ENCODE data around the gene ZNF555.
"Not testable (repeated sequence)": the region's sequence is repeated elsewhere in the genome, so short reads cannot be mapped to it uniquely, and the experiment has no call there.

ZNF555 gene

DNA sequence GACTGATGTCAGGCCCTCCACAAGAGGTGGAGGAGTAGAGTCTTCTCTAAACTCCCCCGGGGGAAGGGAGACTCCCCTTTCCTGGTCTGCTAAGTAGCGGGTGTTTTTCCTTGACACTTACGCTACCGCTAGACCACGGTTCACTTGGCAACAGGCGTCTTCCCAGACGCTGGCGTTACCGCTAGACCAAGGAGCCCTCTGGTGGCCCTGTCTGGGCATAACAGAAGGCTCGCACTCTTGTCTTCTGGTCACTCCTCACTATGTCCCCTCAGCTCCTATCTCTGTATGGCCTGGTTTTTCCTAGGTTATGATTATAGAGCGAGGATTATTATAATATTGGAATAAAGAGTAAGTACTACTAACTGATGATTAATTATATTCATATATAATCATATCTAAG lies 30.9 kb downstream of the ZNF555 start:
- DNase-seq = peak; percentile 22

DNA sequence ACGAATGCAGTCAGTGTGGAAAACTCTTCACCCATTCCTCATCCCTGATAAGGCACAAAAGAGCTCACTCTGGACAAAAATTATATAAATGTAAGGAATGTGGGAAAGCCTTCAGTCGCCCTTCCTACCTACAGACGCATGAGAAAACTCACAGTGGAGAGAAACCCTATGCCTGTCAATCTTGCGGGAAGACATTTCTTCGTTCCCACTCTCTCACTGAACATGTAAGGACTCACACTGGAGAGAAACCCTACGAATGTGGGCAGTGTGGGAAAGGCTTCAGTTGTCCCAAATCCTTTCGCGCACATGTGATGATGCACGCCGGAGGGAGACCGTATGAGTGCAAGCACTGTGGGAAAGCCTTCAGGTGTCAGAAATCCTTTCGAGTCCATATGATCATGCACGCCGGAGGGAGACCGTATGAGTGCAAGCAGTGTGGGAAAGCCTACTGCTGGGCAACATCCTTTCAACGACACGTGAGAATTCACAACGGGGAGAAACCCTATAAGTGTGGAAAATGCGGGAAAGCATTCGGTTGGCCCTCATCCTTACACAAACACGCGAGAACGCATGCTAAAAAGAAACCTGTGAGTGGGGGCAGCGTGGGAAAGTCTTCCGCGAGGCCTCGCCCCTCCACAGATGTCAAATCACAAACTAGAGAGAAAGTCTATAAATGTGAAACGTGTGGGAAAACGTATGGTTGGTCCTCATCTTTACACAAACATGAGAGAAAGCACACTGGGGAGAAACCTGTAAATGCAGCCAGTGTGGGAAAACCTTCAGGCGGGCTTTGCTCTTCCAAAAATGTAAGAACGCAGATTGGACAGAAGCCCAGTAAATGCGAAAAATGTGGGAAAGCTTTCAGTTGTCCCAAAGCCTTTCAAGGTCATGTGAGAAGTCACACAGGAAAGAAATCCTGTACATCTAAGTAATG lies 36.4 kb downstream of the ZNF555 start:
- no peak for DNase-seq

DNA sequence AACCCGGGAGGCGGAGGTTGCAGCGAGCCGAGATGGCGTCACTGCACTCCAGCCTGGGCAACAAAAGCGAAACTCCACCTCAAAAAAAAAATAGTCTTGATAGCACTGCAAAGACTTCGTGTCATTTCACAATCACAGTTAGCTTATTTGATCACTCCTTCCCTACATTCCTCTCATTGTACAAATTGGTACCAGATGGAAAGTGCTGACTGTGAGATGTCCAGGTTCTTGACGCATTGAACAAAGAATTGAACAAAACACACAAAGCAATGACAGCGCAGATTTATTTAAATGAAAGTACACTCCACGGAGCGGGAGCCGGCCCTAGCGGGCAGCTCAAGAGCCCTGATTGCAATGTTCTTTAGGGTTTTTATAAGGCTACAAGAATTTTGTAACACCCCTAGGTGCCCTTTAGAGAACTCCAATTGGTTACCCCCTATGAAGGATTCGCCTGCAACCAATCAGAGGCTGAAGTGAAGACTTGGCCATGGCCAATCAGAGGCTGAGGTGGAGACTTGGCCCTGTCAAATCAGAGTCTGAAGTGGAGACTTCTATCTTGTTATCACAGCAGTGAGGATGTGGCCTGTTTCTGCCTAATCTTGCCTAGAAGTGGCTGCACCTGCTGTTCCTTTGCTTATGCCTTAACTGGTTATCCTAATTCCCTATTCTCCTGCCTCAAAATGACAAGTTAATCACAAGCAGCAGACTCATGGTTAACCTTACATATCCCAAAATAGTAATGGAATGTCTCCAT lies 42.6 kb downstream of the ZNF555 start:
- DNase-seq = no peak

DNA sequence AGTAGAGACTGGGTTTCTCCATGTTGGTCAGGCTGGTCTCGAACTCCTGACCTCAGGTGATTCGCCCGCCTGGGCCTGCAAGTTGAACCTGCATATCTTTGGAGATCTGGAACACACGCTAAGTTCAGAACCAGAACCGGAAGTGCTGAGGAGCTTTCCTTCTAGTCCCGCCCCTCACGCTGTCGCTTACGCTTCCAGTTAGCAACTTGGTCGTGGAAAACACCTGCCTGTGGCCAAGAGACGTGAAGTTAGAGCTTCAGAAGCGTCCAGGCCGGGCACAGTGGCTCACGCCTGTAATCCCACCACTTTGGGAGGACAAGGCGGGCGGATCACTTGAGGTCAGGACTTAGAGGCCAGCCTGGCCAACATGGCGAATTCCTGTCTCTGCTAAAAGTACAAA lies 44.5 kb downstream of the ZNF555 start:
- no peak for DNase-seq

DNA sequence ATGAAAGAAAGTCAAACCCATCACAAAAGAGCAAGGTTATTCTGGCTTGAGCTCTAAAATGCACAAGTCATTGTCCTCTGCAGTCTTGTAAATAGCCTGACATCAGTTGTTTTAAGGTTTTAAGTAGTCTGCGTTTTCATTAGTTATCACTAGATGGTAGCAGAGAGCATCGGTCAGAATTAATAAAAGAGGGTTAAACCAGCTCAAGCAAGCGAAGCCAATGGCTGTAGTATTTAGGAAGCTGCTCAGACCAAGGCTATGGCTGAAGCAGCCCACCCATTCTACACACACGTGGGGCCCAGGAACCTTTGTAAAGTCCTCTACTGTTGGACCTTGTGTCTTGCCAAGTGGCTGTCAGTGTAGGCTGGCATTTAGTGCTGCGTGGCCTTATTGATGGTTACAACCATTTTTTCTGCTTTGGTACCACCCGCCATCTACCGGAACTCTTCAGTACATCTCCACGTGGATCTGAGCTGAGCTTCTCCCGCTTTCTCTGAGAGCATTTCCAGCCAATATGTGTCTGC lies 46.2 kb downstream of the ZNF555 start:
- DNase-seq = no peak

DNA sequence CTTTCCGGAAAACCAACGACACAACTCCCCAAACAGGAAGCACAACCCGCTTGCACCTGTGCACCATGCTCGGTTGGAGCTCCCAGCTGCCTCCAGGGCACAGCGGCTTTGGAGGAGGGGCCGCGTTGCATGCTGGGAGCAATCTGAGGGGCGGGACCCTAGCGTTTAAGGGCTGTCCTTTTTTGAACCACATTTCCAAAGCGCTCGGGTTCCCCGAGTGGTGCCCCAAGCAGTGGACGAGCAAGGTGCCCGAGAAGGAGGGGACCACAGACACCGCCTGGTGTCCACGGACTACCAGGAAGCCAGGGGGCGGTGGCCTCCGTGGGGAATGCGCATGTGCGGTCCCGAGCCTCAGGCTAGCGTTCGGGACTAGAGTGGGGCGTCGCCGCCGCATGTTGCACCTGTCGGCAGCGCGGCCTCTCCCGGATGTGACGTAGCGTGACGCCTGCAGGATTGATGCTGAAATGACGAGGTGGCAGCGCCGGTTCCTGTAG lies 47.5 kb downstream of the ZNF555 start:
- peak; percentile 68 for DNase-seq

DNA sequence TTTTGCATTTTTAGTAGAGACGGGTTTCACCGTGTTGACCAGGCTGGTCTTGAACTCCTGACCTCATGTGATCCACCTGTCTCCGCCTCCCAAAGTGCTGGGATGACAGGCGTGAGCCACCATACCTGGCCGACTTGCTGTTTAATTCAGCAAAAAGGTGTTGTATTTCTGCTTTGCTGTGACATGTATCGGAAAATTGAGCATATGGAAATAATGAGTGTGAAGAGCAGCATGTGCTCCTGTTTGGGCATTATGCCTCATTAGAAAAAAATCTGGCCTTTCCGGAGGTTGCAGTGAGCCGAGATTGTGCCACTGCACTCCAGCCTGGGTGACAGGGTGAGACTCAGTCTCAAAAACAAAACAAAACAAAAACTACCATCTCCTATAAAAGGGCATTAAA lies 49.3 kb downstream of the ZNF555 start:
- not testable (repeated sequence) for DNase-seq

DNA sequence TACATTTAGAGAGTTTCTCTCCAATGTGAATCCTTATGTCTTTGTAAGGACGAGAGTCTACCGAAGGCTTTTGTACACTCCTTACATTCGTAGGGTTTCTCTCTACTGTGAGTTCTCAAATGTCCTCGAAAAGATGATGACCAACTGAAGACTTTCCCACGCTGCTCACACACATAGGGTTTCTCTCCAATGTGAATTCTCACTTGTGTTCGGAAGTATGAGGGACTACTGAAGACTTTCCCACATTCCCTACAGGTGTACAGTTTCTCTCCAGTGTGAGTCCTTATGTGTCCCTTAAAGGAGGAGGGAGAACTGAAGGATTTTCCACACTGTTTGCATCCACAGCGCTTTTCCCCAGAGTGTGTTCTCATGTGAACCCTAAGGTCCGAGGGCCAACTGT lies 55.4 kb downstream of the ZNF555 start:
- DNase-seq = no peak

DNA sequence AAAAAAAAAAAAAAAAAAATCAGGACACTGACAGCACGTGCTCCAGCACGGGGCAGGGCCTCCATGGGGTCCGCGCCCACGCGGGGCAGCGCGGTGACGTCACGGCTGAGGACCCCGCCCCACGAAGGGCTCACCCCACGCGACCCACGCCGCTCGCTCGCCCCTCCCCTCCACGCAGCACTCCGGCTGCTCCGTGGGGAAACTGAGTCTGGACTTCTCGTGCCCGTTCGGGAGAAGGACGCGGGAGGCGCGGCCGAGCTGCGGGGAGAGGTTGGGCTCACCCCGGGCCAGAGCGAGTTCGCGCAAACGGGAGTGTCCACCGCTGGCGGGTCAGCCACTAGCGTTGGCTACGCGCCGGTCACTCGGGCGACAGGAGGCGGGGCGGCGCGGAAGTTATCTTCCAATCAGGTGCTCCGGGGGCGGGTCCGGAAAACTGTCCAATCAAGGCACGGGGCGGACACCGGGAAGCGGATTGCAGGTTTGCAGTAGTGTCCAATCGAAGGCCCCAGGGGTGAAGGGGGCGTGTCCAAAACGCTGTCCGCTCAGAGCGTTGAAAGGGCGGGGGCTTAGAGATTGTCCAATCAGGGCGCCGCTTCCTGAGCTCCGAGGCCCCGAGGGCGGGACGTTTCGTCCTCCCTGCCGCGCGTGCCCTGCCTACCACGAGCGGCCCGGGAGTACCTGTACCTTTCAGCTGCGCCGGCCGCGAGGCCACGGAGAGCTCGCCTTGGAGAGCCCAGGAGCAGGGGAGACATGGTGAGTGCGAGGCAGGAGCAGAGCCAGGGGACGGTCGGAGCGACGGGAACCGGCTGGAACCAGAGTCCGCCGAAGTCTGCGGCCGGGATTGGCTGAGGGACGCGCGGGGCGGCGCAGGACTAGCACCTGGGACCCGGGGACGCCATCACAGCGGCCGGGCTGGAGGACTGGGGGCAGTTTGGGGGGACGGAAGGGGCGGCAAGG lies 59.3 kb downstream of the ZNF555 start, which contains the start of gene ZNF57:
TSS of gene ZNF57 (plus strand) at position 633 of the 957 bp plus-strand sequence. CDS start at position 751, 118 bp downstream.
- DNase-seq = peak; percentile 98

DNA sequence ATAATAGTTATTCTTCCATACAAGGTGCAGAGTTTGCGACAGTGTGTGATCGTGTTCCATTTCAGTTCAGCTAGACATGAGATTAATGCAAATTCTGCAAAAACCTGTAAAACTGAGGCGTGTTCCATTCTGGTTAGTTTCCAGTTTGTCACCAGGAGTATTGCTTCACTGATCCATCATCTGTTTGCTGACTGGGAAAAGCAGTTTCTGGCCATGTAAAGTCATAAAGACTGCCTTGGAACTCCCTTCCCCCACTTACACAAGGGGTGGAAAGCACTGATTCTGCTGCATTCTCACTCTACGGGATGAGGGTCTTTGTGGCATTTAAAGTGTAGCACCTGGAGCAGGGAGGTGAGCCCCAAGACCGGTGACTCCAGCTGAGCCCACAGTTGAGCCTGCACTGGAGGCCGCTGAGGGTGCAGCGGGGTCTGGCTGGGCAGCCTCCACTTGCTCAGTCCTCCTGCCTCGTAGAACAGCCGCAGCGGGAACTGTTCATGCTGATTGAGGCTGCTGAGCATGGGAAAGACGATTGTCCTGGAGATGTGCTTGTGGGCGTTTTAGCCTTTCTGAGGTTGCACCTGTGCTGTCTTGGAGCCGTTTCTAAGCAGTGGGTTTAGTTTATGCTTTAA lies 61.4 kb downstream of the ZNF555 start:
- no peak for DNase-seq

DNA sequence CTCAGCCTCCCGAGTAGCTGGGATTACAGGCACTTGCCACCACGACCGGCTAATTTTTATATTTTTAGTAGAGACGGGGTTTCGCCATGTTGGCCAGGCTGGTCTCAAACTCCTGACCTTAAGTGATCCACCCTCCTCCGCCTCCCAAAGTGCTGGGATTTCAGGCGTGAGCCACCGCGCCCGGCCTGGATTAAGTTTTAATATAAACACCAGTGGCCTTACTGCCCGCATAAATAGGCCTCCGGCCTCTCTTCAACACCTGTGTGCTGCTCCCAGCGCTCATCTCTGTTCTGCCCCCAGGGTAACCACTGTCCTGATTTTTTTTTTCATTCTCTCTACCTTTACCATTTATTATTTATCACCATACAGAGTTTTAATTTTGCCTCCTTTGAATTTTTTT lies 62.1 kb downstream of the ZNF555 start:
- not testable (repeated sequence) for DNase-seq

DNA sequence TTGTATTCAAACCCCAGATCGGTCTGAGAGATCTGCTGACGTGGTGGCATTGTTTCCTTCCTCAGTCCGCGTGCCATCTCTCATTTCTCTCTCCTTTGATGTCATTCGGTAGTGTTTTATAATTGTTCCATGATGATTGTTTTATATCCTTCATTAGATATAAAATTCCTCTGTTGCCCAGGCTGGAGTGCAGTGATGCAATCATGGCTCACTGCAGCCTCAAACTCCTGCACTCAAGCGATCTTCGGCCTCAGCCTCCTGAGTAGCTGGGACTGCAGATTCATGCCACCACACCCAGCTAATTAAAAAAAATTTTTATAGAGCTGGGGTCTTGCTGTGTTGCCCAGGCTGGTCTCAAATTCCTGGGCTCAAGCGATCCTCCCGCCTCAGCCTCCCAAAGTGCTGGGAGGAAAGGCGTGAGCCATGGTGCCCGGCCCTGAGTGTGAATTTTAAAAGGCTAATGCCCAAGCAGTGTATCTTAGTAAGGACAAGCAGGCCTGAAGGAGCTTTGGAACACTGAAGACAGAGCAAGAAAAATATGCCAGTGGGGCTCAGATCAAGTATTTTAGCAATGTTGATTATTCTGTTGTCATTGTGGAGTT lies 64.7 kb downstream of the ZNF555 start:
- DNase-seq = no peak

DNA sequence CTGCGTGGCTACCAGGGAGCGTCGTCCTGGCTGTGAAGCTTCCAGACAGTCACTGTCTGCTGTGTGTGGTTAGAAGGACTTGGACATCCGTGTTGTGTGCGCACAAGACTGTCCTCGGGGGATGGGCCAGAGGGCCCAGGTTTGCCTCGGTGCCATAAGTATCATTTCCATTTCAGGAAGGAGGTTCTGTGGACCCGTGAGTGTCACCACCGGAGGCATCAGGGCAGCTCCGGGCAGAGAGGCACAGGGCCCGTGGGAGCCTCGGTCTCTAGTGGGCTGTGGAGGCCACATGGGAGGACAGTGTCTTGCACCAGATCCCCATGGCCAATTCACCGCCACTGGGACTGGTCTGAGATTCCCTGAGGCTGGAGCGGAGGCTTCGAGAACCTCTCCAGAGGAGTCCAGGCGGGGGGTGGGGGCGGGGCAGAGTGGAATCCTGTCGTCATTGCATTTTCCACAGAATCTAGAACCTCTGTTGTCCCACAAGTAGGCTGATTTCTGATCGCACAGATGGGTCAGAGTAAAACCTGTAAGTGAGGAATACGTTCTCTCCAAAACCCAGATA lies 65.4 kb downstream of the ZNF555 start:
- DNase-seq = no peak
